HG02642 (cell line): Measurements from ENCODE around the gene GOLGA8M.
"Not testable (repeated sequence)": the region's sequence is repeated elsewhere in the genome, so short reads cannot be mapped to it uniquely, and the experiment has no call there.

Source experiments
- ATAC-seq: cut with Tn5 transposase; IDR thresholded peaks from one replicate; pipeline ENCODE4 v1.9.1; 2021; ENCODE audit warnings: mild to moderate bottlenecking; ENCODE audit not compliant: unreplicated experiment, poor library complexity

Gene GOLGA8M

GRCh38 chr15:28712270-28712669, at the start of gene GOLGA8M:
GOLGA8M (minus strand) TSS chr15:28712421; CDS start chr15:28712323, 98 bp downstream.
- ATAC-seq, result not testable (repeated sequence)

GRCh38 chr15:28742890-28743289, 30.7 kb upstream of the GOLGA8M start:
- not testable (repeated sequence) for ATAC-seq

DNA sequence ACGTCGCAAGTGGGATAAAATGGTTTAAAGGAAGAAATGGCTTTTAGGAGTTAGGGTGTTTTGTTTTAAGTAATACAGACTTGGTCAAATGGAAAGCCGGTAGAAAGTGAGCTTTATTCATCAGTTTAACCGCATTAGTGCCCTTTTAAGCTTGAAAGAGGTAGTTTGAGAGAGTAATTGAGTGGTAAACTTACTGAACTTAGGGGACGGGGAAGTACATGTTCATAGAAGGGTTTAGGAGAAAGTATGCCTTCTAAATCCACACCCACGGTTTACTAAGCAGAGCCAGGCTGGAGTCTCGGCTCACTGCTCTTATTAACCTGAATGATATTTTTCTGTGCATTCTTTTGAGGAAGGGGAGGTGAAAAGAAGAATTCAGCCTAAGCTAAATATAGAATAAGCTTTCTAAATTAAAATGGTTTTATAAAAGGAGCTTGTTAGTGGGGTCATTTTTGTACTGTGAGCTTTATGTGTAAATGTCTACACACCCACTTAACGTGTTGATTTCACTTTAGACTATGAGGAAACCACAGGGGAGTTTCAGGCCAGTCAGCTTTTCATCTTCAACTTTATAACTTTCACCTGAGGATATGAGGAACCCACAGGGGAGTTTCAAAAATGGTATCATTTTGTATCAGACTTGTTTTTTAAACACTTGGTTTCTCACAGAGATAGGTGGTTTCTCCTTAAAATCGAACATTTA, 26.5 kb upstream of the GOLGA8M start:
- ATAC-seq, result peak; percentile 64

DNA sequence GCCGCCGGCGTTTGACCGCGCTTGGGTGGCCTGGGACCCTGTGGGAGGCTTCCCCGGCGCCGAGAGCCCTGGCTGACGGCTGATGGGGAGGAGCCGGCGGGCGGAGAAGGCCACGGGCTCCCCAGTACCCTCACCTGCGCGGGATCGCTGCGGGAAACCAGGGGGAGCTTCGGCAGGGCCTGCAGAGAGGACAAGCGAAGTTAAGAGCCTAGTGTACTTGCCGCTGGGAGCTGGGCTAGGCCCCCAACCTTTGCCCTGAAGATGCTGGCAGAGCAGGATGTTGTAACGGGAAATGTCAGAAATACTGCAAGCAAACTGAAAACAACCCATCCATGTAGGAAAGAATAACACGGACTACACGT, 26.0 kb upstream of the GOLGA8M start:
- ATAC-seq, result peak; percentile 15

DNA sequence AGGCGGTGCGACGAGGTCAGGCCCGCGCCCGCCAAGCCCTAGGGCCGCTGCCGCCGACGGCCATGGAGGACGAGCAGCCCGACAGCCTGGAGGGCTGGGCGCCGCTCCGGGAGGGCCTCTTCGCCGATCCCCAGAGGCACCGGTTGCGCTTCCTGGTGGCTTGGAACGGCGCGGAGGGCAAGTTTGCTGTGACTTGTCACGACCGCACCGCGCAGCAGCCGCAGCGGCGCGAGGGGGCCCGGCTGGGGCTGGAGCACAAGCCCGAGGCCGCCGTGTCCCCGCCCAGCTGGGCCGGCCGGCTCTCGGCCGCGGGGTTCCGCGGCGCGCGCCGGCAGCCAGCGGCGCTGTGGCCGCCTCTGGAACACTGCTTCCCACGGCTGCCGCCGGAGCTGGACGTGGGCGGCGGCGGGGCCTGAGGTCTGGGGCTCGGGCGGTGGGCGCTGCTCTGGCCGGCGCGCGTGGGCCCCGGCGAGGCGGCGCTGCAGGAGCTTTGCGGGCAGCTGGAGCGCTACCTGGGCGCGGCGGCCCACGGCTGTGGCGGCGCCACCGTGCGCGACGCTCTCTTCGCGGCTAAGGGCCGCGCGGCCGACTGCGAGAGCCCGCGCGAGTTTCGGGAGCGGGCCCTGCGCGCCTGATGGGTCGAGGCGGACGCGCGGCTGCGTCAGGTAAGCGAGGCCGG, 25.4 kb upstream of the GOLGA8M start:
- peak; percentile 69 for ATAC-seq

- not testable (repeated sequence) for ATAC-seq
Observed at GRCh38 chr15:28728061-28728460, 15.8 kb upstream of the GOLGA8M start.

GRCh38 chr15:28727026-28727425, 14.8 kb upstream of the GOLGA8M start:
- not testable (repeated sequence) for ATAC-seq

- no peak for ATAC-seq
Observed at GRCh38 chr15:28726102-28726501, 13.9 kb upstream of the GOLGA8M start.

DNA sequence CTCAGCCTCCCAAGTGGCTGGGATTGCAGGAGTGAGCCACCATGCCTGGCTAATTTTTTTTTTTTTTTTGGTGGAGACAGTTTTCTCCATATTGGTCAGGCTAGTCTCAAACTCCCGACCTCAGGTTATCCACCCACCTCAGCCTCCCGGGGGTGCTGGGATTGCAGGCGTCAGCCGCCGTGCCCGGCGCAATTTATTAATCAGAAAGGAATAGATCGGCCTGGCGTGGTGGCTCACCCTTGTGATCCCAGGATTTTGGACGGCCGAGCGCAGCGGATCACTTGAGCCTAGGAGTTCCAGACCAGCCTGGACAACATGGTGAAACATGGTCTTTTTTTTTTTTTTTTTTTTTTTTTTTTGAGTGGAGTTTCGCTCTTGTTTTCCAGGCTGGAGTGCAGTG, 13.3 kb upstream of the GOLGA8M start:
- no peak for ATAC-seq

GRCh38 chr15:28723986-28724385, 11.8 kb upstream of the GOLGA8M start:
- ATAC-seq, result not testable (repeated sequence)

- ATAC-seq, result not testable (repeated sequence)
Observed at GRCh38 chr15:28719626-28720025, 7.4 kb upstream of the GOLGA8M start.

GRCh38 chr15:28718576-28718975, 6.4 kb upstream of the GOLGA8M start:
- ATAC-seq, result not testable (repeated sequence)

- ATAC-seq, result not testable (repeated sequence)
Observed at GRCh38 chr15:28714176-28714575, 2.0 kb upstream of the GOLGA8M start.

GRCh38 chr15:28703927-28704326, 8.3 kb downstream of the GOLGA8M start:
- ATAC-seq, result not testable (repeated sequence)

GRCh38 chr15:28702427-28702826, 9.8 kb downstream of the GOLGA8M start:
- ATAC-seq, result not testable (repeated sequence)

DNA sequence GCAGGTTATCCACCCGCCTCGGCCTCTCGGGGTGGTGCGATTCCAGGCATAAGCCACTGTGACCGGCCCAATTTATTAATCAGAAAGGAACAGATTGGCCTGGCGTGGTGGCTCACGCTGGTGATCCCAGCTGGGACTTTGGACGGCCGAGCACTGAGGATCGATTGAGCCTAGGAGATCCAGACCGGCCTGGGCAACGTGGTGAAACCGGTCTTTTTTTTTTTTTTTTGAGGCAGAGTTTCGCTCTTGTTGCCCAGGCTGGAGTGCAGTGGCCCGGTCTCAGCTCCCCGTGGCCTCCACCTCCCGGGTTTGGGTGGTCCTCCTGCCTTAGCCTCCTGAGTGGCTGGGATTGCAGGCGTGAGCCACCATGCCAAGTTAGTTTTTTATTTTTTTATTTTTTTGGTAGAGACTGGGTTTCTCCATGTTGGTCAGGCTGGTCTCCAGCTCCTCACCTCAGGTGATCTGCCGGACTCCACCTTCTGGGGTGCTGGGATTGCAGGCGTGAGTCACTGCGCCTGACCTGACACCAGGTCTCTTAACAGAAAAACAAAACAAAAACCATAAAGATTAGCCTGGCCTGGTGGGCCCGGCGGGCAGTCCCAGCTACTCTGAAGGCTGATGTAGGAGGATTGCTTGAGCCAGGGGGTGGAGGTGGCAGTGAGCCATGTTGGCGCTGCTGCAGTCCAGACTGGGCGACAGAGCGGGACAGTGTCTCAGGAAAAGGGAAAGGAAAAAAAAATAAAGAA, 18.0 kb downstream of the GOLGA8M start:
- not testable (repeated sequence) for ATAC-seq

- not testable (repeated sequence) for ATAC-seq
Observed at GRCh38 chr15:28693021-28693420, 19.2 kb downstream of the GOLGA8M start.

DNA sequence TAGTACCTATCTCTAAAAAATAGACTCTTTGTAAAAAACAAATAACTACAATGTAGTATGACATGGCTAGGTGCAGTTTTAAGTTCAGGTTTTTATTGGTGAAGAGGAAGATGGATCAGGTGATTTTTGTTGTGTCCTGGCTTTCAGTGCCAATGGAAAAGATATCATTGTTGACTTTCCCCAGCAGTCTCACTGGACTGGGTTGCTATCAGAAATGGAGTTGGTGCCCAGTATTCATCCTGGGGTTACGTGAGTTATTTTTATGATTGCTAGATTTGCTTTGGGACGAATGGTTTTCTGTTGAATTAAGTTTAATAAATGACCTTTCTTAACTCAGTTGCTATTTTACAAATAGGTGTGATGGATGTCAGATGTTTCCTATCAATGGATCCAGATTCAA, 38.7 kb downstream of the GOLGA8M start:
- ATAC-seq, result not testable (repeated sequence)

DNA sequence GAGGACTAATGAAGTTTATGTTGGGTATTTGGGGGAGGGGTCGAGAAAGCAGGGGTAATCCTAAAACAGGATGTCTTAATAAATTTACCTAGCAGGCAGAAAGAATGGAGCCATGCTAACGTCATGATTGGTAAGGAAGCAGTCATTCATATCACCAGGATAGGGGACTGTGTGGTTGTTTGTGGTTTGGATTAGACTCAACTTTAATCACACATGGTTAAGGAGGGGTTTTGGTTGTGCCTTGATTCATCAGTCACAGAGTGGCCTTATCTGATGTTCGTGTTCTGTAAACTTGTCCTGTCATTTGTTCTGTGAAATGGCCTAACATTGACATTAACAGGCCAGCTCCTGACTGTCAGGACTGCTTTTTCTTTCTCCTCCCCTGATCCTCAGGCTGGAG, 40.1 kb downstream of the GOLGA8M start:
- ATAC-seq, result not testable (repeated sequence)

GRCh38 chr15:28666402-28666801, 45.8 kb downstream of the GOLGA8M start:
- ATAC-seq, result not testable (repeated sequence)

- not testable (repeated sequence) for ATAC-seq
Observed at GRCh38 chr15:28664575-28664974, 47.6 kb downstream of the GOLGA8M start.
